Activated B cell treated with CpG ODN at 0.5 μM for 24 hours (primary cell): ENCODE data around the gene MYPN. TPM values are rescaled to one million over a fixed set of nuclear protein-coding genes. Genes with fewer than 3 reads are reported as not detected.

Experiments used
- ATAC-seq: fragments of 200-7000 bp; cut with Tn5 transposase; one replicate; pipeline ENCODE4 v1.10.0; 2021; ENCODE audit warnings: low read depth, mild to moderate bottlenecking, moderate library complexity
- CTCF ChIA-PET: fragments of 350-600 bp; sonication (Branson Sonifier 250); formaldehyde crosslinking; loops from one replicate; lab custom pipeline; 2021; ENCODE audit warnings: antibody characterized with exemption; lab: Charles Lee
- POLR2A ChIA-PET: fragments of 350-600 bp; sonication (Branson Sonifier 250); formaldehyde crosslinking; loops from one replicate; lab custom pipeline; 2021; ENCODE audit warnings: antibody characterized with exemption; lab: Charles Lee
- DNase-seq: peaks from one replicate; pipeline ENCODE4 v3.0.0; 2022
- H3K27ac Mint-ChIP-seq: one replicate; pipeline ENCODE4 v1.8.0; 2020; ENCODE audit warnings: mixed read lengths
- H3K27me3 Mint-ChIP-seq: one replicate; pipeline ENCODE4 v1.8.0; 2021; ENCODE audit warnings: mixed read lengths
- H3K36me3 Mint-ChIP-seq: one replicate; pipeline ENCODE4 v1.8.0; 2021; ENCODE audit warnings: low read depth, mixed read lengths
- H3K4me1 Mint-ChIP-seq: one replicate; pipeline ENCODE4 v1.8.0; 2021; ENCODE audit warnings: mixed read lengths
- H3K4me3 Mint-ChIP-seq: one replicate; pipeline ENCODE4 v1.8.0; 2020; ENCODE audit warnings: mild to moderate bottlenecking, mixed read lengths
- H3K9me3 Mint-ChIP-seq: one replicate; pipeline ENCODE4 v1.8.0; 2020; ENCODE audit warnings: mixed read lengths
- intact Hi-C: fragments of 100-400 bp; cut with micrococcal nuclease; formaldehyde crosslinking; loops from one replicate; pipeline ENCODE4 v1.15.1; 2024
- total RNA-seq: library from RNA; stranded (reverse); gene quantifications from 2 replicates; pipeline ENCODE4 v1.2.3, GENCODE V29; 2022
- TF ChIP-seq, protein P1 (sequence below): fragments of 200-600 bp; IDR thresholded peaks from one replicate; pipeline ENCODE4 v1.8.0; 2022; ENCODE audit warnings: antibody characterized with exemption, mild to moderate bottlenecking

The MYPN gene
- total RNA-seq, 1 donor from 2014 or later: not detected

DNA sequence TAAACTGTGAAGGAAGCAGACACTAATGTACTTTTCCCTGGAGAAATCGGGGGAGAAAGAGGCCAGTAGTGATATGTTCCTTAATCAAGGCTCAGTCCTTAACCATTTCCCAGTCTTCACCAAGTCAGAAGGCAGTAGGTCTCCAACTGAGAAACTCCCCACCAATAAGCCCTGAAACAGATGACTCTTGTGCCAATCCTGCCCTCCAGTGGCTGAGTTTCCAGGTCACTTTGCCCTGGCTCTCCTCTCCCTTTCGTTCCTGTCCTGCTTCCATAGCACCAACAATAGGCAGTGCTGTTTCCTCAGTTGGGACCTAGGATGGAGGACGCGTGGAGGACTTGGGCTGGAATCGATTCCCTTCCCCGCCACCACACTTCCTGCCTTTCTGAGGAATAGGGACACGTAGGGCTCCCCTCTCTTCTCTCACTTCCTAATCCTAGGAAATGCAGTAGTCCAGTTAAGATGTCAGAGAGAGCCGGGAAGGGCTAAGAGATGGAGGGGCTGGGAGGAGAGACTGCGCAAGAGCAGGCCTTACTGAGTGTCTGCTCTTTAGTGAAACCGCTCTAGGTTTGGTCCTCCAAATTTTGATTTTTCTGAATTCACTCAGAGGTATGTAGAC, 99.2 kb downstream of the MYPN start:
- no peaks in the 10 kb centered on the region for H3K4me1 Mint-ChIP-seq
- H3K9me3 Mint-ChIP-seq: no peaks in the 10 kb centered on the region
- DNase-seq (no peak), ATAC-seq (no peak)
- H3K4me3 Mint-ChIP-seq: no peak overlapping the region
- TF ChIP-seq, protein P1, sequence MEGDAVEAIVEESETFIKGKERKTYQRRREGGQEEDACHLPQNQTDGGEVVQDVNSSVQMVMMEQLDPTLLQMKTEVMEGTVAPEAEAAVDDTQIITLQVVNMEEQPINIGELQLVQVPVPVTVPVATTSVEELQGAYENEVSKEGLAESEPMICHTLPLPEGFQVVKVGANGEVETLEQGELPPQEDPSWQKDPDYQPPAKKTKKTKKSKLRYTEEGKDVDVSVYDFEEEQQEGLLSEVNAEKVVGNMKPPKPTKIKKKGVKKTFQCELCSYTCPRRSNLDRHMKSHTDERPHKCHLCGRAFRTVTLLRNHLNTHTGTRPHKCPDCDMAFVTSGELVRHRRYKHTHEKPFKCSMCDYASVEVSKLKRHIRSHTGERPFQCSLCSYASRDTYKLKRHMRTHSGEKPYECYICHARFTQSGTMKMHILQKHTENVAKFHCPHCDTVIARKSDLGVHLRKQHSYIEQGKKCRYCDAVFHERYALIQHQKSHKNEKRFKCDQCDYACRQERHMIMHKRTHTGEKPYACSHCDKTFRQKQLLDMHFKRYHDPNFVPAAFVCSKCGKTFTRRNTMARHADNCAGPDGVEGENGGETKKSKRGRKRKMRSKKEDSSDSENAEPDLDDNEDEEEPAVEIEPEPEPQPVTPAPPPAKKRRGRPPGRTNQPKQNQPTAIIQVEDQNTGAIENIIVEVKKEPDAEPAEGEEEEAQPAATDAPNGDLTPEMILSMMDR: no peak
- CTCF ChIA-PET: interaction anchor here (1.5 kb wide), 1 partner anchor 93 kb away, joined by 10 read pairs; no protein-coding TSS in a partner anchor
- H3K27ac Mint-ChIP-seq: no peak overlapping the region
- intact Hi-C loops: loop anchor here (2.0 kb wide), 1 partner anchor 420 kb away; no protein-coding TSS in a partner anchor
- H3K27me3 Mint-ChIP-seq: peaks cover 9% of the 10 kb centered on the region
- POLR2A ChIA-PET: no interaction called here
- H3K36me3 Mint-ChIP-seq: no peaks in the 10 kb centered on the region

DNA sequence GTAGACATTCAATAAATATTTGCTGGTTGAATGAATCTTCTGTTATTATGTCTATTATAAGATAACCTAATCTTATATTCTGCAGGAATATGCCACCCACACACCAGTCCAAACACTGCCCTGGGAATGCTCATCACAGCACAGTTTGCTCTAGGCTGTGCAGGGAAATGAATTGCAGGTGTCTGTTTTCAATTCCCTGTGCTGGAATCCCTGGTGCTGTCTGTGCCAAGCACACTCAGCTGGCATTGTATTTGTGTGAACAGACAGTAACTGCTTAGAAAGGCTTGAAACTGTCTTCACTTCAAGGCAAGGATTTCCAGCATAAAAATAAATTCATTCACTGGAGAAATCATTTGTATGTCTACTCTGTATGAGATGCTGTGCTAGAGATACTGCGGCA, 102.4 kb downstream of the MYPN start:
- POLR2A ChIA-PET: no interaction called here
- H3K27me3 Mint-ChIP-seq: peaks cover 2% of the 10 kb centered on the region
- CTCF ChIA-PET: interaction anchor here (1.1 to 8.3 kb wide), 4 partner anchors 55 to 136 kb away, joined by 3 to 164 read pairs (median 10); no protein-coding TSS in a partner anchor
- no peaks in the 10 kb centered on the region for H3K36me3 Mint-ChIP-seq
- no peak overlapping the region for H3K4me3 Mint-ChIP-seq
- DNase-seq: no peak
- TF ChIP-seq, protein P1: no peak
- intact Hi-C loops: loop anchor here (1.0 to 5.0 kb wide), 4 partner anchors 91 to 686 kb away; no protein-coding TSS in a partner anchor
- no peaks in the 10 kb centered on the region for H3K4me1 Mint-ChIP-seq
- no peak overlapping the region for H3K27ac Mint-ChIP-seq
- H3K9me3 Mint-ChIP-seq: no peaks in the 10 kb centered on the region
- ATAC-seq: no peak

DNA sequence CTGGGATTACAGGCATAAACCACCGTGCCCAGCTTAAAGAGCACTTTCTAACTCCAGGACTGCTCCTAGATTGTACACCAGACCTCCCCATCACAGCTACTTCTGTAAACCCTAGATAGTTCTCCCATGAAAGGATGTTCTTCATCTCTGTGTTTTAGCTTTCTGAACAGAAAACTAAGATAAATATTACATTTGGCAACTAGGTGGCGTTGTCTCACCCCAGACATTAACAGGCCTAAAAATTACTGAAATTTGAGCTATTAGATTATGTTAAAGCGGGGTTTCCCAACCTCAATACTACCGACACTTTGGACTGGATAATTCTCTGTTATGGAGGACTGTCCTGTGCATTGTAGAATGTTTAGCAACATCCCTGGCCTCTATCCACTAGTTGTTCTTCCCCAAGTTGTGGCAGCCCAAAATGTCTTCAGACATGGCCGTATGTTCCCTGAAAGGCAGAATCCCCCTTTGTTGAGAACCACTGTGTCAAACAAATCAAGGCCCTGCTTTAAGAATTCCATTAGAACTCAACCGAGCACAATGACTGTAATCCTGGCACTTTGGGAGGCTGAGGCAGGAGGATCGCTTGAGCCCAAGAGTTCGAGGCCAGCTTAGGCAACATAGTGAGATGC, 103.5 kb downstream of the MYPN start:
- no peaks in the 10 kb centered on the region for H3K36me3 Mint-ChIP-seq
- H3K9me3 Mint-ChIP-seq: no peaks in the 10 kb centered on the region
- TF ChIP-seq, protein P1: no peak
- H3K4me1 Mint-ChIP-seq: no peaks in the 10 kb centered on the region
- H3K4me3 Mint-ChIP-seq: no peak overlapping the region
- DNase-seq (no peak), ATAC-seq (no peak)
- CTCF ChIA-PET: interaction anchor here (0.7 to 8.3 kb wide), 13 partner anchors 10 to 424 kb away, joined by 3 to 164 read pairs (median 4); partner anchors contain the start of gene PBLD
- peaks cover 2% of the 10 kb centered on the region for H3K27me3 Mint-ChIP-seq
- POLR2A ChIA-PET: interaction anchor here (0.6 to 1.0 kb wide), 4 partner anchors 10 to 316 kb away, joined by 3 to 8 read pairs (median 4); no protein-coding TSS in a partner anchor
- no peak overlapping the region for H3K27ac Mint-ChIP-seq
- intact Hi-C loops: loop anchor here (1.0 to 5.0 kb wide), 4 partner anchors 89 to 684 kb away; no protein-coding TSS in a partner anchor

DNA sequence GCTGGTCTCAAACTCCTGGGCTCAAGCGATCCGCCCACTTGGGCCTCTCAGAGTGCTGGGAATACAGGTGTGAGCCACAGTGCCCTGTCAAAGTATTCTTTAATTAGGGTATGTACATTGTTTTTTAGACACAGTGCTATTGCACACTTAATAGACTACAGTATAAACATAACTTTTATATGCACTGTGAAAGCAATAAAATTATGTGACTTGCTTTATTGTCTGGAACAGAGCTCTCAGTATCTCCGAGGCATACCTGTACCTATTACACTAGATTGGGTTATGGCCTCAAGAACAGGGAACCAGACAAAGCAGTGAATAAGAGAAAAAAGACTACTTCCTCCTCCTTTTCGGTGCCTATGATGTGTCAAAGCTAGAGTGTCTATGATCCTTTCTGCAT, 109.5 kb downstream of the MYPN start:
- Mint-ChIP-seq H3K36me3 (no peaks in the 10 kb centered on the region), H3K4me1 (no peaks in the 10 kb centered on the region), H3K27ac (no peak overlapping the region), H3K9me3 (no peaks in the 10 kb centered on the region), H3K27me3 (no peaks in the 10 kb centered on the region), H3K4me3 (no peak overlapping the region)
- DNase-seq (no peak), ATAC-seq (no peak)
- TF ChIP-seq, protein P1: no peak
- intact Hi-C loops: no loop called here
- ChIA-PET POLR2A (no interaction called here), CTCF (no interaction called here)

DNA sequence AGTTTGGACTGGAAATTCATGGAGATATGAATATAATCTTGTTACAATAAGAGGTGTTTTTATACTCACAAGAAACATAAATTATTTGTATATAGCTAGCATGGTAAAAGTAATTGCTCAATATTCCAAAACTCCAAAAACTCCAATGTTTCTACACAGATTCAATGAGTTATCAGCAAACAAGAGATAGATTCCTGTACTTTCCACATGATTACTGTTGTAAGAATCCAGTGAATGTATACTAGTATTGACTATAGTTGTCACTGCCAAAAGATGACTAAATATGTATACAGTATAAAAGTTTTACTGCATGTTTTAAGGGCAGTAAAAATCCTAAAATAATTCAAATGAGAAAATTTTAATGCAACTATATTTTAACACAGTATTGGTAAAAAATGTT, 111.9 kb downstream of the MYPN start:
- intact Hi-C loops: no loop called here
- ATAC-seq: no peak

More for the DNA sequence above, 111.9 kb downstream of the MYPN start:
- DNase-seq: no peak
- Mint-ChIP-seq H3K27ac (no peak overlapping the region), H3K27me3 (no peaks in the 10 kb centered on the region), H3K4me1 (no peaks in the 10 kb centered on the region), H3K9me3 (no peaks in the 10 kb centered on the region), H3K36me3 (no peaks in the 10 kb centered on the region), H3K4me3 (no peak overlapping the region)
- TF ChIP-seq, protein P1: no peak
- ChIA-PET POLR2A (no interaction called here), CTCF (no interaction called here)
